C4-2B (cell line): Measurements from ENCODE around the gene GNB1.

ENCODE experiments used
- CTCF ChIP-seq: fragments of 450-650 bp; conservative IDR thresholded peaks from 2 replicates; pipeline ENCODE4 v1.5.1; 2017; ENCODE audit warnings: mild to moderate bottlenecking
- ZFX ChIP-seq: fragments of 450-650 bp; IDR thresholded peaks from 2 replicates; pipeline ENCODE4 v1.6.1; 2017

- TF ChIP-seq CTCF (no peak), ZFX (no peak)
Measured at GRCh38 chr1:1924849-1925248, 34.0 kb upstream of the GNB1 start.
